ENCODE results near the gene TMUB1.
A peak's percentile ranks its signal among the peaks of the same experiment; 100 is the strongest.

The TMUB1 gene

GRCh38 chr7:151103973-151104372 is 20.7 kb upstream of the TMUB1 start:
- peaks cover 18% of the 10 kb centered on the region for H3K4me1 ChIP-seq
- in situ Hi-C loops (cut with MboI; ENCODE audit: low sequenced_read_pairs) = no loop called here

GRCh38 chr7:151102991-151103390 is 19.7 kb upstream of the TMUB1 start:
- H3K27me3 ChIP-seq (ENCODE audit: low read depth) = no peaks in the 10 kb centered on the region
- H3K4me1 ChIP-seq = peaks cover 18% of the 10 kb centered on the region
- H3K4me3 ChIP-seq = no peak overlapping the region
- H3K36me3 ChIP-seq (replicated peaks) = peaks cover 21% of the 10 kb centered on the region
- H3K9me3 ChIP-seq = no peaks in the 10 kb centered on the region
- in situ Hi-C loops (cut with MboI; ENCODE audit: low sequenced_read_pairs) = no loop called here
- no peak for DNase-seq (ENCODE audit: low spot score in 2 of 2)

More at GRCh38 chr7:151103973-151104372, 20.7 kb upstream of the TMUB1 start:
- H3K4me3 ChIP-seq = no peak overlapping the region
- H3K27me3 ChIP-seq (ENCODE audit: low read depth) = no peaks in the 10 kb centered on the region
- peaks cover 21% of the 10 kb centered on the region for H3K36me3 ChIP-seq (replicated peaks)
- no peaks in the 10 kb centered on the region for H3K9me3 ChIP-seq
- no peak for DNase-seq (ENCODE audit: low spot score in 2 of 2)

- Histone ChIP-seq H3K36me3 (replicated peaks) (peaks cover 21% of the 10 kb centered on the region), H3K9me3 (no peaks in the 10 kb centered on the region), H3K4me1 (peaks cover 18% of the 10 kb centered on the region), H3K27me3 (ENCODE audit: low read depth) (no peaks in the 10 kb centered on the region), H3K4me3 (no peak overlapping the region)
- no peak for DNase-seq (ENCODE audit: low spot score in 2 of 2)
- in situ Hi-C loops (cut with MboI; ENCODE audit: low sequenced_read_pairs) = no loop called here
Observed at GRCh38 chr7:151101621-151102396, 18.5 kb upstream of the TMUB1 start.

GRCh38 chr7:151100921-151101320 is 17.6 kb upstream of the TMUB1 start:
- no peak overlapping the region for H3K4me3 ChIP-seq
- H3K9me3 ChIP-seq = no peaks in the 10 kb centered on the region
- in situ Hi-C loops (cut with MboI; ENCODE audit: low sequenced_read_pairs) = no loop called here
- no peak for DNase-seq (ENCODE audit: low spot score in 2 of 2)
- peaks cover 24% of the 10 kb centered on the region for H3K36me3 ChIP-seq (replicated peaks)
- peaks cover 18% of the 10 kb centered on the region for H3K4me1 ChIP-seq
- H3K27me3 ChIP-seq (ENCODE audit: low read depth) = no peaks in the 10 kb centered on the region

- Histone ChIP-seq H3K9me3 (no peaks in the 10 kb centered on the region), H3K27me3 (ENCODE audit: low read depth) (no peaks in the 10 kb centered on the region), H3K4me1 (peaks cover 18% of the 10 kb centered on the region), H3K4me3 (no peak overlapping the region), H3K36me3 (replicated peaks) (peaks cover 26% of the 10 kb centered on the region)
- in situ Hi-C loops (cut with MboI; ENCODE audit: low sequenced_read_pairs) = no loop called here
- no peak for DNase-seq (ENCODE audit: low spot score in 2 of 2)
Observed at GRCh38 chr7:151099486-151100211, 16.4 kb upstream of the TMUB1 start.

- H3K4me3 ChIP-seq = no peak overlapping the region
Observed at GRCh38 chr7:151095828-151096475, 12.7 kb upstream of the TMUB1 start.

GRCh38 chr7:151095123-151095797 is 12.0 kb upstream of the TMUB1 start:
- H3K4me1 ChIP-seq = no peaks in the 10 kb centered on the region
- H3K27me3 ChIP-seq (ENCODE audit: low read depth) = no peaks in the 10 kb centered on the region
- no peaks in the 10 kb centered on the region for H3K9me3 ChIP-seq
- no peak for DNase-seq (ENCODE audit: low spot score in 2 of 2)
- in situ Hi-C loops (cut with MboI; ENCODE audit: low sequenced_read_pairs) = no loop called here
- no peak overlapping the region for H3K4me3 ChIP-seq
- H3K36me3 ChIP-seq (replicated peaks) = peaks cover 30% of the 10 kb centered on the region

More at GRCh38 chr7:151095828-151096475, 12.7 kb upstream of the TMUB1 start:
- Histone ChIP-seq H3K36me3 (replicated peaks) (peaks cover 34% of the 10 kb centered on the region), H3K4me1 (no peaks in the 10 kb centered on the region), H3K9me3 (no peaks in the 10 kb centered on the region), H3K27me3 (ENCODE audit: low read depth) (no peaks in the 10 kb centered on the region)
- no peak for DNase-seq (ENCODE audit: low spot score in 2 of 2)
- in situ Hi-C loops (cut with MboI; ENCODE audit: low sequenced_read_pairs) = no loop called here

- Histone ChIP-seq H3K27me3 (ENCODE audit: low read depth) (no peaks in the 10 kb centered on the region), H3K4me3 (no peak overlapping the region), H3K36me3 (replicated peaks) (peaks cover 32% of the 10 kb centered on the region), H3K9me3 (no peaks in the 10 kb centered on the region), H3K4me1 (no peaks in the 10 kb centered on the region; the same call in 1 of the 2 replicates)
- in situ Hi-C loops (cut with MboI; ENCODE audit: low sequenced_read_pairs) = no loop called here
- DNase-seq (ENCODE audit: low spot score in 2 of 2) = no peak
Observed at GRCh38 chr7:151094675-151095074, 11.4 kb upstream of the TMUB1 start.

- DNase-seq (ENCODE audit: low spot score in 2 of 2) = no peak
- in situ Hi-C loops (cut with MboI; ENCODE audit: low sequenced_read_pairs) = no loop called here
- no peaks in the 10 kb centered on the region for H3K9me3 ChIP-seq
- H3K4me3 ChIP-seq = no peak overlapping the region
- no peaks in the 10 kb centered on the region for H3K27me3 ChIP-seq (ENCODE audit: low read depth)
- peaks cover 5% of the 10 kb centered on the region for H3K4me1 ChIP-seq
- H3K36me3 ChIP-seq (replicated peaks) = peaks cover 36% of the 10 kb centered on the region
Observed at GRCh38 chr7:151093748-151094147, 10.5 kb upstream of the TMUB1 start.

- Histone ChIP-seq H3K9me3 (no peaks in the 10 kb centered on the region), H3K36me3 (replicated peaks) (peaks cover 41% of the 10 kb centered on the region), H3K4me1 (peaks cover 14% of the 10 kb centered on the region), H3K4me3 (no peak overlapping the region), H3K27me3 (ENCODE audit: low read depth) (no peaks in the 10 kb centered on the region)
- no peak for DNase-seq (ENCODE audit: low spot score in 2 of 2)
- in situ Hi-C loops (cut with MboI; ENCODE audit: low sequenced_read_pairs) = no loop called here
Observed at GRCh38 chr7:151091988-151092387, 8.7 kb upstream of the TMUB1 start.

GRCh38 chr7:151091431-151091830 is 8.1 kb upstream of the TMUB1 start:
- H3K27me3 ChIP-seq (ENCODE audit: low read depth) = no peaks in the 10 kb centered on the region
- H3K9me3 ChIP-seq = no peaks in the 10 kb centered on the region
- H3K4me1 ChIP-seq = peaks cover 14% of the 10 kb centered on the region
- H3K4me3 ChIP-seq = no peak overlapping the region
- peak in 1 of 2 experiments; percentile 64 for DNase-seq (ENCODE audit: low spot score in 2 of 2)
- H3K36me3 ChIP-seq (replicated peaks) = peaks cover 39% of the 10 kb centered on the region
- in situ Hi-C loops (cut with MboI; ENCODE audit: low sequenced_read_pairs) = no loop called here

GRCh38 chr7:151091003-151091402 is 7.7 kb upstream of the TMUB1 start:
- H3K4me1 ChIP-seq = peaks cover 14% of the 10 kb centered on the region

GRCh38 chr7:151089893-151090730 is 6.8 kb upstream of the TMUB1 start:
- H3K4me1 ChIP-seq = peaks cover 19% of the 10 kb centered on the region
- in situ Hi-C loops (cut with MboI; ENCODE audit: low sequenced_read_pairs) = no loop called here
- H3K4me3 ChIP-seq = no peak overlapping the region

More at GRCh38 chr7:151091003-151091402, 7.7 kb upstream of the TMUB1 start:
- H3K4me3 ChIP-seq = no peak overlapping the region
- DNase-seq (ENCODE audit: low spot score in 2 of 2) = no peak
- peaks cover 37% of the 10 kb centered on the region for H3K36me3 ChIP-seq (replicated peaks)
- in situ Hi-C loops (cut with MboI; ENCODE audit: low sequenced_read_pairs) = no loop called here
- H3K27me3 ChIP-seq (ENCODE audit: low read depth) = no peaks in the 10 kb centered on the region
- H3K9me3 ChIP-seq = no peaks in the 10 kb centered on the region

More at GRCh38 chr7:151089893-151090730, 6.8 kb upstream of the TMUB1 start:
- no peak for DNase-seq (ENCODE audit: low spot score in 2 of 2)
- H3K27me3 ChIP-seq (ENCODE audit: low read depth) = no peaks in the 10 kb centered on the region
- H3K36me3 ChIP-seq (replicated peaks) = peaks cover 34% of the 10 kb centered on the region
- H3K9me3 ChIP-seq = no peaks in the 10 kb centered on the region

All from HAP-1 (cell line).